Measurements from ENCODE around the gene CRYBB3. TPM values are rescaled to one million over a fixed set of nuclear protein-coding genes. Genes with fewer than 3 reads are reported as not detected.

The CRYBB3 gene
- total RNA-seq, 1 donor from 2014 or later: not detected

GRCh38 chr22:25216230-25216629 is 16.6 kb downstream of the CRYBB3 start:
- no peaks in the 10 kb centered on the region for H3K9me3 Mint-ChIP-seq
- H3K4me3 Mint-ChIP-seq: no peak overlapping the region
- H3K4me1 Mint-ChIP-seq: no peaks in the 10 kb centered on the region
- peaks cover 24% of the 10 kb centered on the region for H3K27me3 Mint-ChIP-seq (ENCODE audit: low read depth)
- no peak overlapping the region for H3K27ac Mint-ChIP-seq (ENCODE audit: unreplicated experiment)
- TF ChIP-seq CTCF (conservative IDR thresholded peaks at IDR 0.05): no peak
- no peaks in the 10 kb centered on the region for H3K36me3 Mint-ChIP-seq (ENCODE audit: low read depth)
- no peak for DNase-seq (ENCODE audit: low read depth, low spot score)

GRCh38 chr22:25219211-25219689 is 19.6 kb downstream of the CRYBB3 start, which contains the start of gene CRYBB2:
TSS of gene CRYBB2 (plus strand) at chr22:25219639. CDS start at chr22:25221430, 1,791 bp downstream.
- no peak for TF ChIP-seq CTCF (conservative IDR thresholded peaks at IDR 0.05)
- Mint-ChIP-seq H3K36me3 (ENCODE audit: low read depth) (no peaks in the 10 kb centered on the region), H3K4me1 (peaks cover 8% of the 10 kb centered on the region), H3K27me3 (ENCODE audit: low read depth) (peaks cover 33% of the 10 kb centered on the region), H3K9me3 (no peaks in the 10 kb centered on the region), H3K27ac (ENCODE audit: unreplicated experiment) (no peak within 1 kb of the TSS), H3K4me3 (no peak within 1 kb of the TSS)
- DNase-seq (ENCODE audit: low read depth, low spot score): no peak

- Mint-ChIP-seq H3K4me3 (no peak overlapping the region), H3K4me1 (peaks cover 8% of the 10 kb centered on the region), H3K27me3 (ENCODE audit: low read depth) (peaks cover 33% of the 10 kb centered on the region), H3K36me3 (ENCODE audit: low read depth) (no peaks in the 10 kb centered on the region), H3K9me3 (no peaks in the 10 kb centered on the region), H3K27ac (ENCODE audit: unreplicated experiment) (no peak overlapping the region)
- no peak for TF ChIP-seq CTCF (conservative IDR thresholded peaks at IDR 0.05)
- DNase-seq (ENCODE audit: low read depth, low spot score): no peak
These were observed 20.3 kb downstream of the CRYBB3 start for GRCh38 chr22:25219948-25220442.

GRCh38 chr22:25221790-25222189 is 22.1 kb downstream of the CRYBB3 start:
- peaks cover 29% of the 10 kb centered on the region for H3K27me3 Mint-ChIP-seq (ENCODE audit: low read depth)

GRCh38 chr22:25223269-25223850 is 23.7 kb downstream of the CRYBB3 start:
- Mint-ChIP-seq H3K4me3 (no peak overlapping the region), H3K9me3 (no peaks in the 10 kb centered on the region), H3K27ac (ENCODE audit: unreplicated experiment) (no peak overlapping the region), H3K36me3 (ENCODE audit: low read depth) (no peaks in the 10 kb centered on the region), H3K4me1 (peaks cover 8% of the 10 kb centered on the region), H3K27me3 (ENCODE audit: low read depth) (peaks cover 28% of the 10 kb centered on the region)
- DNase-seq (ENCODE audit: low read depth, low spot score): no peak
- no peak for TF ChIP-seq CTCF (conservative IDR thresholded peaks at IDR 0.05)

More at GRCh38 chr22:25221790-25222189, 22.1 kb downstream of the CRYBB3 start:
- no peaks in the 10 kb centered on the region for H3K9me3 Mint-ChIP-seq
- H3K36me3 Mint-ChIP-seq (ENCODE audit: low read depth): no peaks in the 10 kb centered on the region
- no peak for DNase-seq (ENCODE audit: low read depth, low spot score)
- H3K27ac Mint-ChIP-seq (ENCODE audit: unreplicated experiment): no peak overlapping the region
- peaks cover 8% of the 10 kb centered on the region for H3K4me1 Mint-ChIP-seq
- no peak for TF ChIP-seq CTCF (conservative IDR thresholded peaks at IDR 0.05)
- H3K4me3 Mint-ChIP-seq: no peak overlapping the region
